Activated CD4-positive, CD25-positive, alpha-beta regulatory T cell treated with anti-CD3 and anti-CD28 coated beads, Interleukin-2, amount 50 U/mL, for 72 hours (primary cell): ENCODE measurements around the gene METTL16.

ENCODE experiments used
- DNase-seq: peaks from one replicate; pipeline ENCODE4 v3.0.0; 2021

METTL16 gene

DNA sequence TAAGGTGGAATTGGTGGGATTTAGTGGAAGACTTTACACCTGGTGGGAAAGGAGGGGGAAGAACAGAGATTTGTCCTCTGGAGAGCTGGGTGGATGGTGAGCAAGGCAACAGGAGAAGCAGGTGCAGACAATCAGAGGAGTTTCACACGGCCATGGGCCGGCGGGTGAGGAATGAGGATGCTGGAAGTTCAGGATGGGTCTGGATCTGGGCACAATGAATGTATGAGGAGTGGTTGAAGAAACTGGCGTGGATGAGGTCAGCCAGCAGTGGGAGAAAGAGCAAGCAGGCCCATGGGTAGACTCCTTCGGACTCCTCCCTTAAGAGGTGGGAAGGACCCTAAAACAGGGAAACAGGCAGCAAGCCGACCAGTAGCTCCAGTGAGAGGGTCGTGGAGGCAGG lies 100.7 kb downstream of the METTL16 start:
- no peak for DNase-seq

DNA sequence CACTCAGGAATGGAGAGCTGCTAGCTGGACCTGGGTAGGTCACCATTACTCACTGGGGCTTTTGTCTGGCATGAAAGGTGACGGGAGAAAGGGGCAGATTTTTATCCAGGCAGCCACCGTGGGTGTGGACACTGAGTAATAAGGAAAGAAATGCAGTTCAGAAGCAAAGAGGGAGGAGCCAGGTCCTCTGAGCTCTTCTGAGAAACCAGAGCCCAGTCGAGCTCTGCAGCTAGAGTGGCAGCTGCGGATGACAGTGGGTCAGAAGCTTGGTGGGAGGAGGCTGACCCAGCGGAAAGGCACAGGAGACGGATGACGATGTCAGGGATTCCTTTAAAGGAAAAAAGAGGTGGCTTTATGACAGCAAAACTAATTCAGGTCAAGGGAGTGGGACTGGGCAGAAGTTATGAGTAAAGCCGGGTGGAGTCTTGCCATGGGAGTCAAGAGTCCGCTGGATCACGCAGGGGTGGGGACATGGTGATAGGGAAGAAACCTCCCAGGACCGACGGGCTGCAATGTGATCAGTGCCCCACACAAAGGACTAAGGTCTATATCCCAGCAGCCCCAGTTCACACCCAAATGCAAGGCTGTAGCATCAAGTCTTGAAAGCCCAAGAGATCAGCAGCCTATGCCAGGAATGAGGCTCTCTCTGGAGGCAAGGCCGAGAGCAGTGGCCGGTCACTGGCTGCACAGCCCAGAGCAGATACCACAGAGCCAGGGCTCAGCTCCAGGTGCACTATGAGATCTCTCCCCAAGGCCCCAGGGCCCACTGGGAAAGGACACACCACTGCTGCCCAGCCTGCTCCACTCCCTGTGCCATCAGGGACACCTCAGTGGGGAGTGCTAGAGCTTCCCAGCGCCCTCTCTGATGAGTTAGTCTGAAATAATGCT lies 104.5 kb downstream of the METTL16 start:
- no peak for DNase-seq

DNA sequence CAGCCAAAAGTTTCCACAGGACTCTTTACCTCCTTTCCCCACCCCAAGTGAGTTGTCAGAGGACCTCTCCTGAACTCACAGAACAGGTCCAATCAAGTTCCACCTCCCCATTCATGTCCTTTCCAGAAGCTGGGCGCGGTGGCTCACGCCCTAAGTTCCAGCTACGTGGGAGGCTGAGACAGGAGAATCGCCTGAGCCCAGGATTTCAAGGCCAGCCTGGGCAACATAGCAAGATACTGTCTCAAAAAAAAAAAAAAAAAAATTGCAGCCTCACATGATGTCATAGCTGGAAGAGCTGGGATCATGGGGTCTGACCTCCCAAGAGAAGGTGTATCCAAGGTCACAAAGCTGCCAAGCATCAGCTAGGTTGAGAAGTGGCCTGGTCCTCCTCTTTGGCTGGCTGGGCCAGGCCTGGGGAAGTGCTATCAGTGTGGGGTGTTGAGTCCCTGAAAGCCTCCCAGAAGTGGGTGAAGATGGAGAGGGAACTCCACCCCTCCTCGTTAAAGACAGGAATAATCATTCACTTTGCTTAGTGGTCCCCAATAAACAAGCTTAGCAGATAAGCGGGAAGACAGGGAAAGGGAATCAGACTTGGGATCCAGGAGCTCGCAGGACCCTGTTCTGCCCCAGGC lies 105.3 kb downstream of the METTL16 start:
- no peak for DNase-seq

DNA sequence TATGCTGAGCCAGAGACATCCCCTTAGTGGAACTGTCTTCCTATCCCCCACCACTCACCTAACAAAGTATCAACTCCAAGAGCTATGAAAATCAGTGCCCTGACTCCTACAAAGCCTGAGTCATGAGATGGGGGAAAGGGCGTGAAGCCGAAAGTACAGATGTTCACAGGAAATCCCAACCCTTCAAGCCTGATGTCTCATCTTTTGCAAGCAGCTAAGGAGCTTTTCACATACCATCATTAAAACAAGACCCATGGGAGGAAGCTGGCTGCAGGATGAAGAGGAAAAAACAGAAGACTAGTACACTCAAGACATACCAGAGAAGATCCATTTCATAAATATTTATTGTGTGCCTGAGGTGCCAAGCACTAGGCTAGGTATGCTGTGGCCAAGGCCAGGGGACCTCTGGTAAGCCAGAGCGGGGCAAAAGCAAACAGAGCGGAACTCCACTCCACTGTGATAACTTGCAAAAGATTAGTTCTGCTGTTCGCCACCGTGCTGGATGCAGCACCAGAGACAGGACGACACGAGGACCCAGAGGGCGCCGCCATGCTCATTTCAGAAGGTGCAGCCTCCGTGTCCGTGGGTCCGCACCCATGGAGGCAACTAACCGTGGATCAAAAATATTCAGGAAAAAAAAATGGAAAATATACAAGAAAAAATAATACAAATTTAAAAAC lies 106.3 kb downstream of the METTL16 start:
- no peak for DNase-seq

DNA sequence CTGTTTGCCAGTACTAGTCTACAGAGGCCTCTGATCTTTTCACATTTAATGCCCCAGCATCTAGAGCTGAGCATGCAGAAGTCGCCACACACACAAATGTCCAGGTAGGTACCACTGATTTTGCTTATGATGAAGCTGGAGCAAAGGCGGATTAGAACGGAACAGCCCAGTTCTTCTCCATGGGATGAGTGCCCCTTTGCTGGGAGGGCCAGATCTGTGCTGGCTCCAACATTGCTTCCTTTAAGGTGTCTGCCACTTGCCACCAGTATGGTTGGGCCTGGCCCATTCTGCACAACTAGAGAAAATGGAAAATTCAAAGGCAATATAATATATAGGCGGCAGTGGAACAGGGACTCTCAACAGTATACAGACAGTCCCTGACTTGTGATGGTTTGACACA lies 108.6 kb downstream of the METTL16 start:
- DNase-seq = no peak

DNA sequence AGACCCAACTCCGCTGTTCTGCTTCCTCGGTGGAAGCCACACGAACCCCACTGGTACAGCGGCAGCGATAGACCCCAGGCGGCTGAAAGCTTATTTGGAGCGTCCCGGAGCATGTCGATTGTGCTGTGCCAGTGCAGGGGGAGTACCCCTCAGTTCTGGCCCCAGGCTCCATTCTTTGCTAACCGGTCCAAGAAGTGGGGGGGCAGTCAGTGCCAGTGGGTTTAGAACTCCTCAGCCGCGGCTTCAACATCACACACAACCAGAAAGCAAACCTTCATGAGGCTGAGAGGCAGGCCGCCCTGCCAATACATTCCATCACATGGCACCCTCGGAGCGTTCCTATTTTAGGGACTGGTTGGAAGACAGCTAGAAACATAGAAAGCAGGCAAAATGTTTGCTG lies 109.1 kb downstream of the METTL16 start:
- DNase-seq = no peak

DNA sequence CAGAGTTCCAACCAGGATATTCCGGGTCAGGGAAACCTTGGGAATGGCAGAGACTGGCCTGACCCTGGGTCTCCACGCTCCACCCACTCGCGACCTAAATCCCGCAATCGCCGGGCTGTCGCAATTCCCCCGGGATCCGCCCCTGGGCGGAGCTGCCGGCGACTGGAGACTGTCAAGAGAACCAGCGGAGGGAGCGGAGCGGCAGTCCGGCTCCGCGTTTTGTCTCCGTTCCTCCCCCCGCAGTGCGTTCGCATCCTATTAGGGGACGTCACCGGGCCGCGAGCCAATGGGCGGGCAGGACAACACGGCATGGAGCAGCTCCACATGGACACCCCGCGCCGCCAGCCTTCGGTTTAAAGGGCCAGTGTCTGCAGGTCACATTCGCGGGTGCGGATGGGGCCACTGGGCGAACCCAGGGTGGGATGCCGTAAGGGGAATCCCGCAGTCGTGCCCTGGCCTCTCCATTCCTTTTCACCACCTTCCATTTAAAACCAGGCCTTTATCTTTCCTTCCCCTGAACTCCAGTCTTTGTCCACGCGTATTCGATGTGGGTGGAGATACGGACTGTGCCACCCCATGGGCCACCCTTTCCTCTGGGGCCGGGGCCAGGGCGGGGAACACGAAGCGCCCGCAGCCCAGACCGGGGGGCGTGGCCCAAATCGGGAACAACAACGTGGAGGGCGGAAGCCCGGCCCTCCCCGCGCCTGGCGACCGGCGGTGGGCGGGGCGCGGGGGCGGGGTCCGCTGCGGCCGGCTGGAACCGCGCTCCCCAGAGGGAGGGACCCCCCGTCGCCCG lies 110.1 kb downstream of the METTL16 start:
- peak; percentile 97 for DNase-seq

DNA sequence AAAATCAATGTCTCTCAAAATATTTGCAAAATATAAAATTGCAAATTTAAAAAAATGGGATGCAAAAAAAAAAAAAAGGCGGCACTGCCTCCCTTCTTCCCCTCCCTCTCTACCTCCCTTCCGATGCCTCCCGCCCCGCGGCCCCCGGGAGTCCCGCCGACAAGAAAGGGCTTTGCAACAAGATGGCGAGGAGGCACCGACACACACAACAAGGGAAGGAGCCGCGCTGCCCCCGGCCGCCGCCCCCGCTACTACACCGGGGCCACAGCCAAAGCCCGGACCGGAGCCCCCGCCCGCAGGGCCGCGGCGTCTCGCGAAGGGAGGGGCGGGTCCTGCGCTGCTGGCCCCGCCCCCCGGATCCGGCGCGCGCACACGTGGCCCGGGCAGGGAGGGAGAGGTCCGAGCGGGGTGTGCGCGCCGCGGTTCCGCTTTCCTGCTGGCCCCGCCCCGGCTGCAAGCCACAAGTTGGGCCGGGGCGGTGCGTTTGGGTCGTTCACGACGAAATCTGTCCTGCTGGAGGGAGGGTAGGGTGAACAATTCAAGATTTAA lies 110.7 kb downstream of the METTL16 start, which contains the start of gene MNT:
MNT (minus strand) TSS at position 184 of the 549 bp plus-strand sequence. CDS start 348 bp downstream, outside the sequence.
- DNase-seq = peak; percentile 92

DNA sequence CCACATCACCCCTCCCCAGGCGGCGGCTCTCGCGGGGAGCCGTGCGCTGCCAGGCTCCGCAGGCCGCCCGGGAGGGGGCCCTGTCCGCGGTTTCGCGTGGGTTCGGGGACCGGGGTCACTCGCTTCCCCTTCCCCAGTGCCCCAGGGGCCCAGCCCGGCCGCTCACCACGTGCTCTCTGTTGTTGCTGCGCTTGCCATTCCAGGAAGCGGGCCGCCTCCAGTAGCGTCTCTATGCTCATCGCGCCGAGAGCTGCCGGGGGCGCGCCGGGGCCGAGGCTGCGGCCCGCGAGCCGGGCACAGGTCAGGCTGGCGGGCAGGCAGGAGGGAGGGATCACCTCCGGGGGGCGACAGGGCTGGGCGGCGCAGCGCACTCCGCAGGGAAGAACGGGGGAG lies 111.2 kb downstream of the METTL16 start:
- peak; percentile 68 for DNase-seq

DNA sequence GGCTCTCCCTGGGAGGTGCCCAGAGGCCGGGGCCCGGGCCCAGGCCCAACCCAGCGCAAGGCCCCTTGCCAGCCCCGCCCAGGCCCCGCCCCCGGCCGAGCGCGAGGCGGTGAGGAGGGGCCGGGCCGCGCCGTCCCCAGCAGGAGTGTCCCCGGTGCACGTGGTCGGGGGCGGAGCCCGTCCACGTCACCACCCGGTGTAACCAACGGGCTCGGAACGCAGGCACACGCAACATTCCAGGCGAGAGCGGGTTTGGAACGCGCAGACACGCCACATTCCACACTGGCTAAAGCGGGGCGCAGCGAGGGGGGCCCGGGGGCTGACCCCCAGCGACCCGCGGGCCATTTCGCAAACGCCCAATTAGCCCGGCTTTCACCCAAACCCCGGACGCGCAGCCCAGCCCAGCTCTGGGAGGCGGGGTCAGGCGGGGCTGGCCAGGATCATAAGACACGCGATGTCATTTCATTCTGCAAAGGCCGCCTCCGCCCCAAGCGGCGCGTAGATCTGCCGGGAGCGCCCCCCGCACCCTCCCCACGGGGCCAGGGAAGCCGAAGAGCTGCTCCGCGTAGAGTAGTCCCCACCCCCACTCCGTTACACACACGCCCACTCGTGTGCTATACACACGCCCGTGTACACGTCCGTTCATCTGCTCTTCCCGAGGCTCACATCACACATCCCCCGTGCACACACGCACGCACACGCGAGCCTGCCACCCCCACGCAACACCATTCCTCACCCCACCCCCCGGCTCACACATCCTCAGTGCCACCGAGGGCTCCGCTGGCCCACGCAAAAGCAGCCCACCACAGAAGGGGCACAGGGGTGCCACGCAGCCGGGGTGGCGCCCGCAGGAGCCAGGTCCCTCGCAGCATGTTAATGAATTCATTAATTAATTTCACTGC lies 111.9 kb downstream of the METTL16 start:
- DNase-seq = peak; percentile 93

DNA sequence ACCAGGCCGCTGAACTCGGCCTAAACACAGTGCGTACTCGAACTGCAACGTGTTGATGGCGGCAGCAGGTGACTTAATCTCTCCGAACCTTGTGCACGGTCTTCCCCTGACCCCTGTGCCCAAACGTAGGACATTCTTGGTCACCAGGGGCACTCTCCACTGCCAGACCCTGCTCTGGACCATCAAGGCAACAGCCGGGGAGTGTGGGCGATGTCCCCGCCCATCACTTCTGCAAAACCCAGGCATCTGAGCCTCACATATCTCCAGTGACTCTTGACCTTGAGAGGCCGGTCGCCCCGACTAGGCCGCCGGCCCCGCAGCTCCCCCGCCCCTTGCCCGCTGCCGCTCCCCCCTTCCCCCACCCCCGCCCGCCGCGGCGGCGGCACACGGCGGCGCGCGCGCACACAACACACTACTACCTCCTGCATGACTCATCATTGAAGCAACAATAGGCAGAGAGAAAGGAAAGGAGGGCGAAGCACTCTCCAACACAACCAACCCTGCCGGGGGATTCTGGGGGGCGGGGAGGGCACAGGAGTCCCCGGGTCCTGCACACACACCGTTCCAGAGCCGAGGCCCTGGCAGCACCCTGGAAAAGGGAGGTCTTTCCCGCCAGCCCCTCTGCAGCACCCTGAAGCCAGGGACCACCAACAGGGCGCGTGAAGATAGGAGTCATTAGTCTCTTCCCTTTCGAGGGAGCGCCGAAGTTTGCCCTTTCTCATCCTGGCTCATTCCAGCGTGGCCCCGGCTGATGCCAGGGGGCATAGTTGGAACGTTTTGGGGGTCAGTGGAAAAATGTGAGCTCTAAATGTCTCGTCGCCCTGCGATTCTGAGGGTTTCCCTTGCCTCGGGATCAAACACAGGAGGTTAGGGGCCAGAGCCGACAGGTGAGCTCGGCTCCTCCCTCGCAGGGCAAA lies 112.8 kb downstream of the METTL16 start:
- DNase-seq = peak; percentile 57

DNA sequence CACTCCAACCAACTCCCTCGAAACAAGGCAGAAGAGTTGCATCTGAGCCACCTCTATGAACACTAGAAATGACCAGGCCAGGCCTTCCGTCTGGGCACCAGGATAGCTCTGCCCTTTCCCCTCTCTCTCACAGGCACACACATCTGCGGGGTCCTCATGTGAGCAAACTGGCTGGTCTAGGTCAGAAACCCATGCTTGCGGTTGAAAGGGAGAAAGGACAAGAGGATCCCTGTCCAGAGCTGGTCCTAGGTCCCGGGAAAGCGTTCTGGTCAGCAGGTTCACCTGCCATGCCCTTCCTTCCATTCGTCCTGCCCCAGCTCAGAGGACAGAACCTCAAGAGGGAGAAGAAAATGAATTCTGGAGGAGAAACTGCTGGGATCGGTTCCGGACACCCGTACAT lies 113.5 kb downstream of the METTL16 start:
- DNase-seq = no peak

DNA sequence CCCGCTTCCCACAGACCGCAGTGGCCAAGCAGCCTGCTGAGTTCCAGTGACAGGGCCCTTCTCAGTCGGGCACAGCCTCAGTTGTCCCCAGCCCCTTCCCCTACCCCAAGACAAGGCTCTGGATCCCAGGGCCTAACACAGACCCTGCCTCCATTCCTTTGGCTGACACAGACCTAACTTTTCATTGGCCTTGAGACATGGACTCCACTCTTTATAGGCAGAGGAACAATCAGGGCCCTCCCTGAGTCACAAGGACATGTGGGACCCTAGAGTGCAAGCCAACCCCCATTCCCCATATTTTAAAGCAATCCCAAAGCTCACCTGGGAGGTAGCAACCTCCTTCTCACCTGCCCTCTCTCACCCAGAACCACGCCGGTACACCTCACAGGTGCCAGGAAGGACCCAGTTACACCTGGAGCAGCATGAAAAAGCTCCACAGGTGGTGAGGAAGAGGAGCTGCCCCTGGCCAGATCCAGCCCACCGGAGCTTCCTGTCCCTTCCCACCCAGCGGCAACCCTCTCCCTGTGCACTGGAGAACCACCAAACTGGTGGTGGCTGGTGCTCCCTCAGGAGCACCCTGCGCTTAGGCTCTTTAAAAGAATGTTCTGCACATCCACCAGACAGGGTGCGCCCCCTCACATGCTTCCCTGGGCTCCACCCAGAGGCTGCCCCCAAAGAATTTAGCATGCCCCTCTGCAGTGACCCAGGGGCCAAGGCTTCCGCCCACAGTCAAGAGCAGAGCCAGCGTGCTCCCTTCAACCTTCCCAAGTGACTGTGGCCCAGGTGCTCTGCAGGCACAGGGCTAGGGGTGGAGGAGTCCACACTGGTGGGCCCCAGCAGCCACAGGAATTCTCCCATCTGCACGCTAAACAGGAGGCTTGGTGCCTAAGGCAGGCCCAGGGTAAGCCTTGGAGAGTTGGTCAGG lies 114.2 kb downstream of the METTL16 start:
- no peak for DNase-seq

DNA sequence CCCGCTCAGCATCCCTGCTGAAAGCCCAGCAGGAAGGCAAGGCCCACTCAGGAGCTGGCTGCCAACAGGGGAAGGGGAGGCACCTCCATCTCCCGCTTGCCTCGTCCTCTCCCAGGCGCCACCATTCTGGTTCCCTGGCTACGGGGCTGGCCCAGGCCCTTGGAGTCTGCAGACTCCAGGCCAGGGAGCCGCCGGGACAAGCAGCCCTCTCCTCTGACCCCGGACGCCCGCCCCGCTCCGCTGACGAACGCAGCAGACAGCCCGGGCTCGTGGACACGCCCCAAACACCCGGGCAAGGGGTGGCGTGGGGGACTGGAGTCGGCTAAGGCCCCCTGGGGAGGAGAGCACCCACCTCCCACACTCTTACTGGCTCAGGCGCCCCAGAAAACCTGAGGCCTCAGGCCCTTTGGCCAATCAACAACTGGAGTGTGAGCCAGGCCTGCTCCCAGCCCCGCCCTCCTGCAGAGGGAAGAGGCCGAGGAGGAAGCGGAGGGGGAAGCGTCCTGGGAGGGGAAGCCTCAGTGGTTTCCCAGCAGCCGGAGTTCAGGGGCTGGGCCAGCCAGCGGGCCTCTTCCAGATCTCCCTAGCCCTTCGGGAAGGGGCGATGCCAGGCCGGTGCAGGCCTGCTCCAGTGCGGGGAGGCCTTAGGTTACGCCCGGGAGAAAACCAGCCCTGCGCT lies 115.0 kb downstream of the METTL16 start:
- peak; percentile 47 for DNase-seq

DNA sequence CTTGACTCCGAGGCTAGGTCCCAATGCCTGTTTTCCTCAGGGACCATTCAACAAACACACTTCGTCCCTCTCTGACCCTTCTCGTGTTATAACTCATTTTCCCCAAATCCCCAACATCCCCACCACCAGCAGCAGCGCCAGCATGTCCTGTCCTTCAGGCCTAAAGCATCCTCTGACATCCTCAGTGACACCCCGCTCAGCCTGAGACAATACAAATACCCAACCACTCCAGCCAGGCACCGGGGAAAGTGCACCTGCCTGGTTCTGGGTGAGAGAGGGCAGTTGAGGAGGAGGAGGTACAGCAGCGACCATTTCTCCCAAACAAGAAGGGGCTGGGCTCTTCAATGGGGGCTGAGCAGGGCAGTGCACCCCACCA lies 115.5 kb downstream of the METTL16 start:
- DNase-seq = no peak

DNA sequence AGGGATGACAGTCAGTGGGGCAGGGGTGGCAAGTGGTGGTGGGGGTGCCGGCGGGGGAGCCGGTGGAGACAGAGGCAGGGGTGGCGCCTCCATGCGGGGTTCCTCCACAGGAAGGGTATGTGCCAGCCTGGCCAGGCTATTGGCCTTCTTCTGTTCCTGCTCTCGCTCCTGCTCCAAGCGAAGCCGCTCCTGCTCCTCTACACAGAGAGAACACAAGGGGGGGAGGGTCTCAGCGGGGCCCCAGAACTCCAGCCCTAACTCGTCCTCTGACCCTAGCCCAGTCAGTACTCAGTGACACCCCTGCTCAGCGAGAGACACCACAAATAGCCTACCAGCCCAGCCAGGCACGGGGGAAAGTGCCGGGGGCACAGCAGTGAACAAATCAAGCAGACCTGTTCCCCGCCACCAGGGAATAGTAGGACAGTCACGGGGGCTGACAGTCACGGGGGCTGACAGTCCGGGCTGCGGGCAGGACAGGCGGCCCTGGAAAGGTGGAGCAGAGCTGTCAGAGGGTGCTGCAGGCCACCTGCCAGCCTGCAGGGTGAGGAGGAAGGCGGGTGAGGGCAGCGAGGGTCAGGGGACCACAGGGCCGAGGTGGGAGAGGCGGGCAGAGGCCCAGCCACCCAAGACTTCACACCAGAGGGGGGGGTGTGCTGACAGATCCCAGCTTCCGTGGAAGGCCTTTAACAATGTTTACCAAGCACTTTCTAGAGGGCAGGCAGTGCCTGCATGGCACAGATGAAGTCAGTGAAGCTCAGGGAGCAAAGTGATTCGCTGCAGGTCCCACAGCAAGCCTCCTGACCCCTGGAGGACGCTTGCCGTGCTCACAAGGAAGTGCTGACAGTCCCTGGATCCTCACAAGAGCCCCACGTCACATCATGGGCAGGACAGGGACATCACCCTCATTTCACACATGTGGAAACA lies 116.2 kb downstream of the METTL16 start:
- no peak for DNase-seq

DNA sequence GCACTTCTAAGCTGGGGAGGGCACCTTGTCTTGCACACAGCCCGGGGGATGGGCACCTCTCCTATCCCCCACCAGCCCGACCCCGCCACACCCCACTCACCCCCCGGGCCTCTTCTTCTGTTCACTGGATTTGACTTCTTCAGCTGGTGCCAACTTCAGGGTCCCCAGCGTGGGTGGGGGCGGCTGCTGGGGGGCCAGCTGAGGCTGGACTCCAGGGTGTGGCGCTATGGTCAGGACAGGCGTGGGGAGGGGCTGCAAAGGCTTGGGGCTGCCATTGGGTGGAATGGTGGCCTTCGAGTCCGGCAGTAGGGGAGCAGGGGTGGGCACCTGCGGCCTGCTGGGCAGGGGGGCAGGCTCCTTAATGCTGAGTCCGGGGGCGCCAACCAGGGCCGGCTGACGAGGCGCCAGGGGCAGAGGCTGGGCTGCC lies 116.9 kb downstream of the METTL16 start:
- DNase-seq = no peak
